ENCODE measurements around the gene MAMDC2.
"Not testable (repeated sequence)": the region's sequence is repeated elsewhere in the genome, so short reads cannot be mapped to it uniquely, and the experiment has no call there.

MAMDC2 gene

GRCh38 chr9:70020991-70021571, 22.6 kb upstream of the MAMDC2 start:
- Mint-ChIP-seq H3K4me1 (no peaks in the 10 kb centered on the region), H3K4me3 (no peak overlapping the region), H3K27me3 (peaks cover 26% of the 10 kb centered on the region), H3K27ac (no peak overlapping the region), H3K9me3 (peaks cover 7% of the 10 kb centered on the region), H3K36me3 (no peaks in the 10 kb centered on the region)
- ATAC-seq = no peak

- no peak overlapping the region for H3K4me3 Mint-ChIP-seq
- no peak overlapping the region for H3K27ac Mint-ChIP-seq
- ATAC-seq = no peak
- H3K27me3 Mint-ChIP-seq = peaks cover 18% of the 10 kb centered on the region
- H3K9me3 Mint-ChIP-seq = peaks cover 9% of the 10 kb centered on the region
- H3K4me1 Mint-ChIP-seq = no peaks in the 10 kb centered on the region
- no peaks in the 10 kb centered on the region for H3K36me3 Mint-ChIP-seq
Measured at GRCh38 chr9:70028287-70028686, 15.4 kb upstream of the MAMDC2 start.

GRCh38 chr9:70030156-70030555, 13.5 kb upstream of the MAMDC2 start:
- no peaks in the 10 kb centered on the region for H3K4me1 Mint-ChIP-seq
- ATAC-seq = no peak
- H3K27me3 Mint-ChIP-seq = peaks cover 12% of the 10 kb centered on the region
- no peak overlapping the region for H3K27ac Mint-ChIP-seq
- H3K9me3 Mint-ChIP-seq = peaks cover 6% of the 10 kb centered on the region
- no peak overlapping the region for H3K4me3 Mint-ChIP-seq
- H3K36me3 Mint-ChIP-seq = no peaks in the 10 kb centered on the region

GRCh38 chr9:70031141-70031545, 12.5 kb upstream of the MAMDC2 start:
- H3K4me3 Mint-ChIP-seq = no peak overlapping the region
- H3K27ac Mint-ChIP-seq = no peak overlapping the region
- H3K36me3 Mint-ChIP-seq = no peaks in the 10 kb centered on the region
- H3K27me3 Mint-ChIP-seq = peaks cover 11% of the 10 kb centered on the region
- no peaks in the 10 kb centered on the region for H3K4me1 Mint-ChIP-seq
- no peak for ATAC-seq
- H3K9me3 Mint-ChIP-seq = peaks cover 2% of the 10 kb centered on the region

- ATAC-seq = no peak
- H3K27me3 Mint-ChIP-seq = peaks cover 17% of the 10 kb centered on the region
Measured at GRCh38 chr9:70034271-70034711, 9.4 kb upstream of the MAMDC2 start.

GRCh38 chr9:70035691-70036090, 8.0 kb upstream of the MAMDC2 start:
- H3K27ac Mint-ChIP-seq = no peak overlapping the region
- no peak for ATAC-seq
- H3K4me3 Mint-ChIP-seq = no peak overlapping the region
- H3K4me1 Mint-ChIP-seq = no peaks in the 10 kb centered on the region
- peaks cover 6% of the 10 kb centered on the region for H3K9me3 Mint-ChIP-seq
- H3K27me3 Mint-ChIP-seq = peaks cover 17% of the 10 kb centered on the region
- no peaks in the 10 kb centered on the region for H3K36me3 Mint-ChIP-seq

More at GRCh38 chr9:70034271-70034711, 9.4 kb upstream of the MAMDC2 start:
- H3K9me3 Mint-ChIP-seq = peaks cover 6% of the 10 kb centered on the region
- no peaks in the 10 kb centered on the region for H3K36me3 Mint-ChIP-seq
- H3K4me1 Mint-ChIP-seq = no peaks in the 10 kb centered on the region
- no peak overlapping the region for H3K27ac Mint-ChIP-seq
- H3K4me3 Mint-ChIP-seq = no peak overlapping the region

- no peak for ATAC-seq
- Mint-ChIP-seq H3K27me3 (peaks cover 22% of the 10 kb centered on the region), H3K9me3 (peaks cover 6% of the 10 kb centered on the region), H3K27ac (no peak overlapping the region), H3K4me3 (no peak overlapping the region), H3K4me1 (no peaks in the 10 kb centered on the region), H3K36me3 (no peaks in the 10 kb centered on the region)
Measured at GRCh38 chr9:70036641-70037040, 7.0 kb upstream of the MAMDC2 start.

- H3K27ac Mint-ChIP-seq, H3K9me3 Mint-ChIP-seq, H3K36me3 Mint-ChIP-seq, H3K4me1 Mint-ChIP-seq, H3K4me3 Mint-ChIP-seq, ATAC-seq: not testable (repeated sequence)
- peaks cover 38% of the 10 kb centered on the region for H3K27me3 Mint-ChIP-seq
Measured at GRCh38 chr9:70038171-70038621, 5.5 kb upstream of the MAMDC2 start.

- Mint-ChIP-seq H3K36me3 (no peaks in the 10 kb centered on the region), H3K27ac (no peak overlapping the region), H3K4me1 (peaks cover 14% of the 10 kb centered on the region), H3K9me3 (peaks cover 6% of the 10 kb centered on the region), H3K27me3 (peaks cover 54% of the 10 kb centered on the region), H3K4me3 (no peak overlapping the region)
- ATAC-seq = no peak
Measured at GRCh38 chr9:70040376-70040903, 3.2 kb upstream of the MAMDC2 start.

GRCh38 chr9:70042461-70043215, 1.0 kb upstream of the MAMDC2 start:
- no peak for ATAC-seq
- H3K27me3 Mint-ChIP-seq = peaks cover 47% of the 10 kb centered on the region
- H3K36me3 Mint-ChIP-seq = no peaks in the 10 kb centered on the region
- no peak overlapping the region for H3K27ac Mint-ChIP-seq
- H3K4me1 Mint-ChIP-seq = peaks cover 14% of the 10 kb centered on the region
- peaks cover 6% of the 10 kb centered on the region for H3K9me3 Mint-ChIP-seq
- H3K4me3 Mint-ChIP-seq = no peak overlapping the region

- H3K27me3 Mint-ChIP-seq = peaks cover 47% of the 10 kb centered on the region
- H3K9me3 Mint-ChIP-seq = peaks cover 2% of the 10 kb centered on the region
- H3K27ac Mint-ChIP-seq = no peak overlapping the region
- no peak overlapping the region for H3K4me3 Mint-ChIP-seq
- no peak for ATAC-seq
- H3K36me3 Mint-ChIP-seq = no peaks in the 10 kb centered on the region
- peaks cover 14% of the 10 kb centered on the region for H3K4me1 Mint-ChIP-seq
Measured at GRCh38 chr9:70043285-70043684, 363 bp upstream of the MAMDC2 start.

- Mint-ChIP-seq H3K27me3 (peaks cover 47% of the 10 kb centered on the region), H3K27ac (no peak overlapping the region), H3K4me1 (peaks cover 20% of the 10 kb centered on the region), H3K36me3 (no peaks in the 10 kb centered on the region), H3K9me3 (no peaks in the 10 kb centered on the region), H3K4me3 (peak overlapping the region; percentile 57)
- peak; percentile 3 for ATAC-seq
Measured at GRCh38 chr9:70044490-70045307, 1.1 kb downstream of the MAMDC2 start.

- no peaks in the 10 kb centered on the region for H3K9me3 Mint-ChIP-seq
- H3K4me1 Mint-ChIP-seq = peaks cover 20% of the 10 kb centered on the region
- ATAC-seq = no peak
- H3K27ac Mint-ChIP-seq = no peak overlapping the region
- H3K27me3 Mint-ChIP-seq = peaks cover 47% of the 10 kb centered on the region
- no peak overlapping the region for H3K4me3 Mint-ChIP-seq
- no peaks in the 10 kb centered on the region for H3K36me3 Mint-ChIP-seq
Measured at GRCh38 chr9:70045452-70045851, 1.8 kb downstream of the MAMDC2 start.

GRCh38 chr9:70046274-70047070, 2.8 kb downstream of the MAMDC2 start:
- H3K36me3 Mint-ChIP-seq = no peaks in the 10 kb centered on the region
- peaks cover 20% of the 10 kb centered on the region for H3K4me1 Mint-ChIP-seq
- H3K9me3 Mint-ChIP-seq = no peaks in the 10 kb centered on the region
- H3K4me3 Mint-ChIP-seq = no peak overlapping the region
- no peak overlapping the region for H3K27ac Mint-ChIP-seq
- H3K27me3 Mint-ChIP-seq = peaks cover 44% of the 10 kb centered on the region
- no peak for ATAC-seq

Data from stimulated activated memory B cell treated with anti-CD40 and anti-IgM and Interleukin-4, amounts not matched to agents 10 μg/mL and 1 μg/mL and 100 μg/mL, for 72 hours (primary cell).